Natural killer cell (primary cell): ENCODE data around the gene SCLY. TPM values are rescaled to one million over a fixed set of nuclear protein-coding genes. Genes with fewer than 3 reads are reported as not detected.
A peak's percentile ranks its signal among the peaks of the same experiment; 100 is the strongest.

ENCODE experiments used
- ATAC-seq, 3 donors: fragments of 150-1000 bp in 2 of 3; fragments of 200-7000 bp in 1 of 3; cut with Tn5 transposase; 1 replicate in 1 of 3; 2 replicates in 2 of 3; pipeline ENCODE4 v1.10.0; 2021; ENCODE audit warnings: mild to moderate bottlenecking in 2 of 3, moderate library complexity in 2 of 3
- DNase-seq, 2 donors: peaks; one replicate each; pipeline versions ENCODE4 v3.0.0 to v3.0.0-alpha.2; 2013 to 2021; ENCODE audit warnings: mixed read lengths in 1 of 2
- H3K27ac ChIP-seq: one replicate; pipeline ENCODE4 v1.5.1; 2013; ENCODE audit warnings: mild to moderate bottlenecking, low read length
- H3K27me3 ChIP-seq: one replicate; pipeline ENCODE4 v1.6.1; 2013; ENCODE audit warnings: low read length; ENCODE audit not compliant: control insufficient read depth, insufficient read depth
- H3K36me3 ChIP-seq: one replicate; pipeline ENCODE4 v1.6.1; 2013; ENCODE audit warnings: low read length; ENCODE audit not compliant: control insufficient read depth, insufficient read depth
- H3K4me1 ChIP-seq: one replicate; pipeline ENCODE4 v1.6.1; 2013; ENCODE audit warnings: low read length; ENCODE audit not compliant: control insufficient read depth, insufficient read depth
- H3K4me3 ChIP-seq: one replicate; pipeline ENCODE4 v1.5.1; 2013; ENCODE audit warnings: low read length
- H3K9me3 ChIP-seq: one replicate; pipeline ENCODE4 v1.6.1; 2013; ENCODE audit warnings: low read length; ENCODE audit not compliant: control insufficient read depth, insufficient read depth
- H3K27ac Mint-ChIP-seq, 2 donors: one replicate each; pipeline ENCODE4 v1.8.0; 2022; ENCODE audit warnings: mild to moderate bottlenecking in 2 of 2, mixed read lengths in 2 of 2, moderate library complexity in 1 of 2
- H3K27me3 Mint-ChIP-seq, 2 donors: one replicate each; pipeline ENCODE4 v1.8.0; 2022; ENCODE audit warnings: low read depth in 2 of 2, mixed read lengths in 2 of 2
- H3K36me3 Mint-ChIP-seq: one replicate; pipeline ENCODE4 v1.8.0; 2022; ENCODE audit warnings: mixed read lengths
- H3K4me1 Mint-ChIP-seq, 2 donors: one replicate each; pipeline ENCODE4 v1.8.0; 2022; ENCODE audit warnings: mixed read lengths in 2 of 2
- H3K4me3 Mint-ChIP-seq: one replicate; pipeline ENCODE4 v1.8.0; 2022; ENCODE audit warnings: mild to moderate bottlenecking, moderate library complexity, mixed read lengths
- H3K9me3 Mint-ChIP-seq, 2 donors: one replicate each; pipeline ENCODE4 v1.8.0; 2022; ENCODE audit warnings: mixed read lengths in 2 of 2
- WGBS: methylation state at CpG from one replicate; pipeline ENCODE4 v1.1.7; 2013; ENCODE audit warnings: missing lambda C conversion rate; ENCODE audit not compliant: insufficient coverage; 5-methylcytosine and 5-hydroxymethylcytosine counted together
- intact Hi-C: fragments of 100-400 bp; cut with micrococcal nuclease; formaldehyde crosslinking; loops from one replicate; pipeline ENCODE4 v1.14.2; 2022
- total RNA-seq, 4 donors: library from RNA; stranded (reverse); fragments of 120-200 nt in 1 of 4; gene quantifications; one replicate each; pipeline versions ENCODE4 v1.2.3 to v1.2.4, GENCODE V29; 2013 to 2022
- TF ChIP-seq, protein P1 (sequence below): fragments of 200-600 bp; IDR thresholded peaks from one replicate; pipeline ENCODE4 v1.8.0; 2022; ENCODE audit warnings: antibody characterized with exemption

SCLY gene
- total RNA-seq, 3 donors from 2014 or later (not counting 1 experiment from before 2014, with no cell fraction given) = 16.3 to 24.6 (median 20.1) TPM

DNA sequence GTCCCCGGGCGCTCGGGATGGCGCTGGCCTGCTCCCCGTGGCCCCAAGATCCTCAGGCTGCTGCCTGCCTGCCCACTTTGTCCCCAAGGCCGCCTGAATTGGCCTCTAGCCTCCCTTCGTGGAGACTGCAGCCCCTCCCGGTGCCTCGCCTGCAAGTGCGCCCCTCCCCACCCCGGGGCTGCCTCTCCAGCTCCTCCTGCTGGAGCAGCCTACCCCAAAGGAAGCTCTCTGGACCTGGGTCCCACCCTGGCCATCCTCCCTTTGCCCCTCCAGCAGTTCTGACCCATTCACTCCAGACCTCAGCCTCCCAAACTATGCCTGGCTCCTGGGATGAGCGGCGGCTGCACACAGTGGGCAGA is 45.5 kb downstream of the SCLY start:
- no peak for DNase-seq
- 86% methylated on average over 13 of the region's 13 CpGs for WGBS
- H3K27me3 ChIP-seq = no peaks in the 10 kb centered on the region
- H3K27ac ChIP-seq = no peak overlapping the region
- Mint-ChIP-seq H3K4me1 (peaks cover 0 to 9% of the 10 kb centered on the region in 2 donors), H3K27ac (no peak overlapping the region), H3K9me3 (no peaks in the 10 kb centered on the region), H3K4me3 (no peak overlapping the region), H3K27me3 (no peaks in the 10 kb centered on the region), H3K36me3 (no peaks in the 10 kb centered on the region)
- H3K4me3 ChIP-seq = no peak overlapping the region
- ATAC-seq = no peak
- H3K9me3 ChIP-seq = no peaks in the 10 kb centered on the region
- no peaks in the 10 kb centered on the region for H3K36me3 ChIP-seq
- H3K4me1 ChIP-seq = peaks cover 24% of the 10 kb centered on the region
- intact Hi-C loops = no loop called here
- TF ChIP-seq, protein P1, sequence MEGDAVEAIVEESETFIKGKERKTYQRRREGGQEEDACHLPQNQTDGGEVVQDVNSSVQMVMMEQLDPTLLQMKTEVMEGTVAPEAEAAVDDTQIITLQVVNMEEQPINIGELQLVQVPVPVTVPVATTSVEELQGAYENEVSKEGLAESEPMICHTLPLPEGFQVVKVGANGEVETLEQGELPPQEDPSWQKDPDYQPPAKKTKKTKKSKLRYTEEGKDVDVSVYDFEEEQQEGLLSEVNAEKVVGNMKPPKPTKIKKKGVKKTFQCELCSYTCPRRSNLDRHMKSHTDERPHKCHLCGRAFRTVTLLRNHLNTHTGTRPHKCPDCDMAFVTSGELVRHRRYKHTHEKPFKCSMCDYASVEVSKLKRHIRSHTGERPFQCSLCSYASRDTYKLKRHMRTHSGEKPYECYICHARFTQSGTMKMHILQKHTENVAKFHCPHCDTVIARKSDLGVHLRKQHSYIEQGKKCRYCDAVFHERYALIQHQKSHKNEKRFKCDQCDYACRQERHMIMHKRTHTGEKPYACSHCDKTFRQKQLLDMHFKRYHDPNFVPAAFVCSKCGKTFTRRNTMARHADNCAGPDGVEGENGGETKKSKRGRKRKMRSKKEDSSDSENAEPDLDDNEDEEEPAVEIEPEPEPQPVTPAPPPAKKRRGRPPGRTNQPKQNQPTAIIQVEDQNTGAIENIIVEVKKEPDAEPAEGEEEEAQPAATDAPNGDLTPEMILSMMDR = no peak

DNA sequence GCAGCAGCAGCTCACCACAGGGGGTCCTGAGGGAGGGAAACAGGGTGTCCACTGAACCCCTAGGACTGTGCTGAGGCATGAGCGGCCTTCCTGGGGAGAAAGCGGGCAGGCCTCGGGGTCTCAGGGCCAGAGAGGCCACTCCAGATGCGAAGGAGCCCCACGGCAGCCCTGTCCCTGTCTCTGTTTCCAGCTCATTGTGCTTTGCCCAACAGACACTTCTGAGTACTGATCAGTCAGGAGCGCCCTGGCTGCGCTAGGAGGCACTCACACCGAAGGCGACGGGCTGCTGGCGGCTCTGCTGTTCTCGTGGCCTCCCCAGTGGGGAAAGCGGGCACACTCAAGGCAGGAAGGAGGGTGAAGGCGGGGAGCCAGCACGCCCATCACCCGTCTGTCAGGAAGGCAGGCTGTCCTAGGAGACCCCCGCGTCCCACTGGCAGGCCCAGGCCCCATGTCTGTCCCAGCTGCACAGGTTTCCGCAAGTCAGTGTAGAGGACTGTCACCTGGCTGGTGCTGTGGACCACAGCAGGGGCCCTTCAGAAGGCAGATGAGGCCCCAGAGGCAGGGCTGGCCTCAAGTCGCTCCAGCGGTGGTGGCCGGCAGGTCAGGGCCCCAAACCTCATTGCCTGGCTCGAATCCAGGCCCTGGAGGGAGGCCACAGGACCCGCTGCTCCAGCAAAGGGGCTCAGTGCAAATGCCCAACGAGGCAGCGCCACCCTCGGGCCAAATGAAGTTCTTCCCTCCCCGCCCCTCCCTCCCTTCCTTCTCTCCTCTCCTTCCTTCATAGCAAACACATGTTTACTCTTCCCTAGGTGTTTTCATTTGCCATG is 46.1 kb downstream of the SCLY start:
- no peaks in the 10 kb centered on the region for H3K27me3 ChIP-seq
- no peak overlapping the region for H3K4me3 Mint-ChIP-seq
- H3K4me1 ChIP-seq = peaks cover 24% of the 10 kb centered on the region
- no peaks in the 10 kb centered on the region for H3K36me3 Mint-ChIP-seq
- no peaks in the 10 kb centered on the region for H3K9me3 ChIP-seq
- H3K27ac ChIP-seq = no peak overlapping the region
- H3K9me3 Mint-ChIP-seq = no peaks in the 10 kb centered on the region
- no peaks in the 10 kb centered on the region for H3K27me3 Mint-ChIP-seq
- TF ChIP-seq, protein P1 = peak; percentile 16
- peaks cover 0 to 9% of the 10 kb centered on the region in 2 donors for H3K4me1 Mint-ChIP-seq
- intact Hi-C loops = no loop called here
- whole genome bisulfite sequencing = 77% methylated on average over 28 of the region's 28 CpGs
- DNase-seq = no peak
- no peaks in the 10 kb centered on the region for H3K36me3 ChIP-seq
- H3K27ac Mint-ChIP-seq = no peak overlapping the region
- H3K4me3 ChIP-seq = no peak overlapping the region
- no peak for ATAC-seq

DNA sequence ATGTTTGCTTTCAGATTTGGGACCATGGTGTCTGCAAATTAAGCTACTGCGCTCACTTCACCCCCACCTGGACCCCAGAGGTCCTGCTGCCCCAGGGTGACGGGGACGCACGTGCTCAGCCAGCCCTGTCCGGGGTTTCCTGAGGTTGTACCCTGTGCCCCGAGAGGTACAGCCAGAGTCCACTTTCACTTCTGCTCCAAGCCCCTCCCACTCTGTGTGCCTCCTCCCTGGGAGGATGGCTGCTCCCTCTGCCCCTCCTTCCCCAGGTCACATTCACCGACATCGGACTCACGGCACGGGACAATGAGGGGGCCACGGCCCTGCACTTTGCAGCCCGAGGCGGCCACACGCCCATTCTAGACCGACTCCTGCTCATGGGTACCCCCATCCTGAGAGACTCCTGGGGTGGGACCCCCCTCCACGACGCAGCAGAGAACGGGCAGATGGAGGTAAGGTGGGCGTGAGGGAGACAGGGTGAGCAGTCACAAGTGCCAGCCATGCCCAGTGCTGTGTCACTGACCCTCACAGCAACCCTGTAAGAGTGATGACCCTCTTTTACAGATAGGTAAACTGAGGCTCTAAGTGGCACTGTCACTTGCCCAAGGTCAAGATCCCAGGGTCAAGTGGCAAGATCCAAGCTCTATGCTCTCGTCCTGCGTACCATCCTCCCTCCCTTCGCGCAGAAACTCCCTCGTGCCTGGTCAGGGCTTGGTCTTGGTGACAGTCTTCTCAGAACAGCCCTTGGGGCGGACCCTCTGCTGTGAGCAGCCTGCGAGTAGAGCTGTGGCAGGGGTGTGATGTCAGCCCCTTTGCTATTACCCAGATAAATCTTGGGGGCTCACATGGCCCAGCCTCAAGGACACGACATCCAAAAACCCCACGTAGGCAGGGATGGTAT is 47.0 kb downstream of the SCLY start:
- peaks cover 0 to 7% of the 10 kb centered on the region in 2 donors for H3K27me3 Mint-ChIP-seq
- no peak overlapping the region for H3K4me3 Mint-ChIP-seq
- peaks cover 0 to 9% of the 10 kb centered on the region in 2 donors for H3K4me1 Mint-ChIP-seq
- intact Hi-C loops = no loop called here
- no peak overlapping the region for H3K27ac Mint-ChIP-seq
- H3K4me1 ChIP-seq = peaks cover 24% of the 10 kb centered on the region
- H3K36me3 ChIP-seq = no peaks in the 10 kb centered on the region
- no peaks in the 10 kb centered on the region for H3K9me3 ChIP-seq
- H3K9me3 Mint-ChIP-seq = peaks cover 1% of the 10 kb centered on the region in 2 donors
- no peak overlapping the region for H3K4me3 ChIP-seq
- no peaks in the 10 kb centered on the region for H3K27me3 ChIP-seq
- no peak overlapping the region for H3K27ac ChIP-seq
- peak in 1 of 3 donors; percentile 47 for ATAC-seq
- 81% methylated on average over 28 of the region's 28 CpGs for WGBS
- peaks cover 4% of the 10 kb centered on the region for H3K36me3 Mint-ChIP-seq
- TF ChIP-seq, protein P1 = no peak
- DNase-seq = no peak
